Type B pancreatic cell (in vitro differentiated cells): ENCODE results near the gene PLSCR1. TPM values are rescaled to one million over a fixed set of nuclear protein-coding genes. Genes with fewer than 3 reads are reported as not detected.
"Not testable (repeated sequence)": the region's sequence is repeated elsewhere in the genome, so short reads cannot be mapped to it uniquely, and the experiment has no call there.

Experiments
- DNase-seq: peaks from one replicate; pipeline ENCODE4 v3.0.0; 2021; ENCODE audit warnings: mixed read lengths; ENCODE audit not compliant: unreplicated experiment; ENCODE audit errors: extremely low spot score
- H3K27ac Mint-ChIP-seq: 2 replicates; pipeline ENCODE4 v1.8.0; 2021; ENCODE audit warnings: mild to moderate bottlenecking, mixed read lengths
- H3K27me3 Mint-ChIP-seq: 2 replicates; pipeline ENCODE4 v1.8.0; 2021; ENCODE audit warnings: mixed read lengths
- H3K36me3 Mint-ChIP-seq: 2 replicates; pipeline ENCODE4 v1.8.0; 2021; ENCODE audit warnings: mixed read lengths
- H3K4me1 Mint-ChIP-seq: one replicate; pipeline ENCODE4 v1.8.0; 2021; ENCODE audit warnings: mixed read lengths; ENCODE audit not compliant: unreplicated experiment
- H3K4me3 Mint-ChIP-seq: 2 replicates; pipeline ENCODE4 v1.8.0; 2021; ENCODE audit warnings: mild to moderate bottlenecking, mixed read lengths
- H3K9me3 Mint-ChIP-seq: 2 replicates; pipeline ENCODE4 v1.8.0; 2021; ENCODE audit warnings: mixed read lengths
- CTCF ChIP-seq: fragments of 200-600 bp; sonication (generic); conservative IDR thresholded peaks from 2 replicates; pipeline ENCODE4 v1.5.0; 2021; ENCODE audit warnings: antibody characterized with exemption, mild to moderate bottlenecking
- total RNA-seq: library from RNA; stranded (reverse); gene quantifications from 2 replicates; pipeline ENCODE4 v1.2.1, GENCODE V29; 2021; ENCODE audit warnings: low replicate concordance

The PLSCR1 gene
- total RNA-seq, 1 donor from 2014 or later, result 51.5 TPM

- no peaks in the 10 kb centered on the region for H3K27me3 Mint-ChIP-seq
- no peak for TF ChIP-seq CTCF
- DNase-seq, result no peak
- H3K36me3 Mint-ChIP-seq, result peaks cover 20% of the 10 kb centered on the region
- H3K4me3 Mint-ChIP-seq, result no peak overlapping the region
- H3K4me1 Mint-ChIP-seq, result peaks cover 26% of the 10 kb centered on the region
- H3K27ac Mint-ChIP-seq, result no peak overlapping the region
- H3K9me3 Mint-ChIP-seq, result no peaks in the 10 kb centered on the region
Measured at GRCh38 chr3:146536681-146537080, 7.7 kb downstream of the PLSCR1 start.

- peaks cover 19% of the 10 kb centered on the region for H3K36me3 Mint-ChIP-seq
- TF ChIP-seq CTCF, result no peak
- no peak for DNase-seq
- peaks cover 26% of the 10 kb centered on the region for H3K4me1 Mint-ChIP-seq
- H3K9me3 Mint-ChIP-seq, result no peaks in the 10 kb centered on the region
- H3K27ac Mint-ChIP-seq, result no peak overlapping the region
- H3K27me3 Mint-ChIP-seq, result no peaks in the 10 kb centered on the region
- H3K4me3 Mint-ChIP-seq, result no peak overlapping the region
Measured at GRCh38 chr3:146532406-146532805, 12.0 kb downstream of the PLSCR1 start.

- H3K27me3 Mint-ChIP-seq, result no peaks in the 10 kb centered on the region
- H3K4me3 Mint-ChIP-seq, result no peak overlapping the region
- H3K4me1 Mint-ChIP-seq, result peaks cover 20% of the 10 kb centered on the region
- no peak overlapping the region for H3K27ac Mint-ChIP-seq
- TF ChIP-seq CTCF, result no peak
- DNase-seq, result no peak
- H3K9me3 Mint-ChIP-seq, result no peaks in the 10 kb centered on the region
- H3K36me3 Mint-ChIP-seq, result peaks cover 14% of the 10 kb centered on the region
Measured at GRCh38 chr3:146530609-146531008, 13.8 kb downstream of the PLSCR1 start.

GRCh38 chr3:146529021-146529420 is 15.4 kb downstream of the PLSCR1 start:
- Mint-ChIP-seq H3K27ac (no peak overlapping the region), H3K9me3 (no peaks in the 10 kb centered on the region), H3K4me1 (peaks cover 19% of the 10 kb centered on the region), H3K4me3 (no peak overlapping the region), H3K36me3 (peaks cover 5% of the 10 kb centered on the region), H3K27me3 (no peaks in the 10 kb centered on the region)
- no peak for DNase-seq
- no peak for TF ChIP-seq CTCF

- Mint-ChIP-seq H3K36me3 (peaks cover 13% of the 10 kb centered on the region), H3K4me3 (no peak overlapping the region), H3K27ac (no peak overlapping the region), H3K27me3 (no peaks in the 10 kb centered on the region), H3K9me3 (no peaks in the 10 kb centered on the region), H3K4me1 (peaks cover 17% of the 10 kb centered on the region)
- TF ChIP-seq CTCF, result no peak
- no peak for DNase-seq
Measured at GRCh38 chr3:146524961-146525360, 19.4 kb downstream of the PLSCR1 start.

GRCh38 chr3:146523531-146523930 is 20.9 kb downstream of the PLSCR1 start:
- Mint-ChIP-seq H3K4me3 (no peak overlapping the region), H3K36me3 (peaks cover 13% of the 10 kb centered on the region), H3K27ac (no peak overlapping the region), H3K27me3 (no peaks in the 10 kb centered on the region), H3K4me1 (peaks cover 17% of the 10 kb centered on the region), H3K9me3 (no peaks in the 10 kb centered on the region)
- no peak for DNase-seq
- TF ChIP-seq CTCF, result no peak

GRCh38 chr3:146522174-146523158 is 21.9 kb downstream of the PLSCR1 start:
- H3K27me3 Mint-ChIP-seq, H3K4me3 Mint-ChIP-seq, H3K9me3 Mint-ChIP-seq, DNase-seq: not testable (repeated sequence)
- Mint-ChIP-seq H3K4me1 (peaks cover 17% of the 10 kb centered on the region), H3K27ac (peak overlapping the region; percentile 65), H3K36me3 (peaks cover 13% of the 10 kb centered on the region)
